ENCODE results near the gene EMP3. TPM values are rescaled to one million over a fixed set of nuclear protein-coding genes. Genes with fewer than 3 reads are reported as not detected.

Gene EMP3
- total and polyA plus RNA-seq, 2 experiments from 2014 or later, result 6.0 to 25.1 TPM

DNA sequence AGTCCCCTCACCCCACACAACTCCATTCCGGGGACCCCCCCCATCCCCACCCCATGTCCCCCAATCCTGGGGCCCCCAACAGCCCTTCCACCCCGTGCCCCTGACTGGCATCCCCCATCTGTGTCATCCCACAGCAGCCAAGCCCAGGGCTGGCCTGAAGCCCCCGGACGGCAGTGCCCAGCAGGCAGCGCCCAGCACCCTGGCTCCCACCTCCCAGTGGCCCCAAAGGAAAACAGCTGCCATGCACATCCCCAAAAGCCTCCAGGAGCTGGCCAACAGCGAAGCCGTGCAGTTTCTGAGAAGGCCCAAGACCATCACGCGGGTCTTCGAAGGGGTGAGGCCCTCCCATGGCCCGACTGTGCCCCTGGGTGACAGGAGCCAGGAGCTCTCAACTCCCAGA lies 40.2 kb downstream of the EMP3 start:
- no peak for DNase-seq (ENCODE audit: low spot score)
- peaks cover 12% of the 10 kb centered on the region for H3K27me3 Mint-ChIP-seq (ENCODE audit: insufficient read depth, low read depth, poor library complexity)

DNA sequence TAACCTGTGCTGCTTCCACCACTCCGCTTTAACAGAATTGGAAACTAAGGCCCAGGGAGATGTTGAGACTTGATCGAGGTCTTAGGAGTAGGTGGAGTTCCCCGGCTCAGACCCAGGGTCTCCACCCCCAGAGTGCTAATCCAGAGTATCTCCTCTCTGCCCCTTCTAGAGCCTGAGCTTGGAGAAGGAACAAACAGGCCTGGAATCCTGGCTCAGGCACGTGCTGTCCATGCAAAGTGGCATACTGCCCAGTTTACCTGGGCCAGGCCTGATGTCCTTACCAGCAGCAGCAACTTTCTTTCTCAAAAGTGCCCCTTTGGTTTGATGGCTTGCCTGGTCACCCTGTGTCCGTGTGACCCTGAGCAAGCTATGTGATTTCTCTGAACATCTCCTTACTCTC lies 42.5 kb downstream of the EMP3 start:
- H3K36me3 Mint-ChIP-seq (ENCODE audit: low read depth), result no peaks in the 10 kb centered on the region
- Histone ChIP-seq H3K4me2 (no peak overlapping the region), H2AFZ (no peak overlapping the region), H3K4me1 (ENCODE audit: insufficient read depth) (no peaks in the 10 kb centered on the region), H4K20me1 (replicated peaks; ENCODE audit: insufficient read depth) (no peaks in the 10 kb centered on the region), H3K79me2 (replicated peaks; ENCODE audit: insufficient read depth) (no peaks in the 10 kb centered on the region), H3K36me3 (ENCODE audit: insufficient read depth) (no peaks in the 10 kb centered on the region), H3K4me3 (no peak overlapping the region), H3K27ac (ENCODE audit: low read depth) (no peak overlapping the region), H3F3A (replicated peaks; ENCODE audit: low read depth) (no peaks in the 10 kb centered on the region), H3K27me3 (ENCODE audit: insufficient read depth) (no peaks in the 10 kb centered on the region), H3K9me2 (ENCODE audit: insufficient read depth) (no peaks in the 10 kb centered on the region)
- H3K9me3 Mint-ChIP-seq, result no peaks in the 10 kb centered on the region; the same call in 2 of the 3 replicates
- DNase-seq (ENCODE audit: low spot score) (no peak), ATAC-seq (no peak)
- peaks cover 15% of the 10 kb centered on the region for H3K27me3 Mint-ChIP-seq (ENCODE audit: insufficient read depth, low read depth, poor library complexity)
- no peak overlapping the region for H3K27ac Mint-ChIP-seq
- H3K4me3 Mint-ChIP-seq, result no peak overlapping the region
- H3K4me1 Mint-ChIP-seq, result peaks cover 10% of the 10 kb centered on the region
- no peak for TF ChIP-seq CREB1 (CRISPR knock-in tag; IDR thresholded peaks at IDR 0.05; ENCODE audit: low read depth)
- TF ChIP-seq STAT1 (IDR thresholded peaks at IDR 0.05; ENCODE audit: unreplicated experiment), result no peak
- no peak for TF ChIP-seq ZNF114 (CRISPR knock-in tag; IDR thresholded peaks at IDR 0.05)
- no peak for TF ChIP-seq EZH2phosphoT487 (IDR thresholded peaks at IDR 0.05; ENCODE audit: unreplicated experiment)
- no peak for TF ChIP-seq ZNF331 (CRISPR knock-in tag; IDR thresholded peaks at IDR 0.05; ENCODE audit: low read depth)
- TF ChIP-seq, protein P1, sequence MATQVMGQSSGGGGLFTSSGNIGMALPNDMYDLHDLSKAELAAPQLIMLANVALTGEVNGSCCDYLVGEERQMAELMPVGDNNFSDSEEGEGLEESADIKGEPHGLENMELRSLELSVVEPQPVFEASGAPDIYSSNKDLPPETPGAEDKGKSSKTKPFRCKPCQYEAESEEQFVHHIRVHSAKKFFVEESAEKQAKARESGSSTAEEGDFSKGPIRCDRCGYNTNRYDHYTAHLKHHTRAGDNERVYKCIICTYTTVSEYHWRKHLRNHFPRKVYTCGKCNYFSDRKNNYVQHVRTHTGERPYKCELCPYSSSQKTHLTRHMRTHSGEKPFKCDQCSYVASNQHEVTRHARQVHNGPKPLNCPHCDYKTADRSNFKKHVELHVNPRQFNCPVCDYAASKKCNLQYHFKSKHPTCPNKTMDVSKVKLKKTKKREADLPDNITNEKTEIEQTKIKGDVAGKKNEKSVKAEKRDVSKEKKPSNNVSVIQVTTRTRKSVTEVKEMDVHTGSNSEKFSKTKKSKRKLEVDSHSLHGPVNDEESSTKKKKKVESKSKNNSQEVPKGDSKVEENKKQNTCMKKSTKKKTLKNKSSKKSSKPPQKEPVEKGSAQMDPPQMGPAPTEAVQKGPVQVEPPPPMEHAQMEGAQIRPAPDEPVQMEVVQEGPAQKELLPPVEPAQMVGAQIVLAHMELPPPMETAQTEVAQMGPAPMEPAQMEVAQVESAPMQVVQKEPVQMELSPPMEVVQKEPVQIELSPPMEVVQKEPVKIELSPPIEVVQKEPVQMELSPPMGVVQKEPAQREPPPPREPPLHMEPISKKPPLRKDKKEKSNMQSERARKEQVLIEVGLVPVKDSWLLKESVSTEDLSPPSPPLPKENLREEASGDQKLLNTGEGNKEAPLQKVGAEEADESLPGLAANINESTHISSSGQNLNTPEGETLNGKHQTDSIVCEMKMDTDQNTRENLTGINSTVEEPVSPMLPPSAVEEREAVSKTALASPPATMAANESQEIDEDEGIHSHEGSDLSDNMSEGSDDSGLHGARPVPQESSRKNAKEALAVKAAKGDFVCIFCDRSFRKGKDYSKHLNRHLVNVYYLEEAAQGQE (IDR thresholded peaks at IDR 0.05; ENCODE audit: unreplicated experiment), result no peak
- TF ChIP-seq, protein P2, sequence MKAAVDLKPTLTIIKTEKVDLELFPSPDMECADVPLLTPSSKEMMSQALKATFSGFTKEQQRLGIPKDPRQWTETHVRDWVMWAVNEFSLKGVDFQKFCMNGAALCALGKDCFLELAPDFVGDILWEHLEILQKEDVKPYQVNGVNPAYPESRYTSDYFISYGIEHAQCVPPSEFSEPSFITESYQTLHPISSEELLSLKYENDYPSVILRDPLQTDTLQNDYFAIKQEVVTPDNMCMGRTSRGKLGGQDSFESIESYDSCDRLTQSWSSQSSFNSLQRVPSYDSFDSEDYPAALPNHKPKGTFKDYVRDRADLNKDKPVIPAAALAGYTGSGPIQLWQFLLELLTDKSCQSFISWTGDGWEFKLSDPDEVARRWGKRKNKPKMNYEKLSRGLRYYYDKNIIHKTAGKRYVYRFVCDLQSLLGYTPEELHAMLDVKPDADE (IDR thresholded peaks at IDR 0.05), result no peak

More for the DNA sequence above, 40.2 kb downstream of the EMP3 start:
- H3K27me3 ChIP-seq (ENCODE audit: insufficient read depth), result no peaks in the 10 kb centered on the region
- H3F3A ChIP-seq (replicated peaks; ENCODE audit: low read depth), result no peaks in the 10 kb centered on the region
- Mint-ChIP-seq H3K36me3 (ENCODE audit: low read depth) (peaks cover 4% of the 10 kb centered on the region; the same call in 2 of the 3 replicates), H3K9me3 (no peaks in the 10 kb centered on the region; the same call in 2 of the 3 replicates), H3K4me3 (no peak overlapping the region), H3K27ac (no peak overlapping the region), H3K4me1 (peaks cover 10% of the 10 kb centered on the region; the same call in 2 of the 3 replicates)
- no peaks in the 10 kb centered on the region for H4K20me1 ChIP-seq (replicated peaks; ENCODE audit: insufficient read depth)
- H3K9me2 ChIP-seq (ENCODE audit: insufficient read depth), result no peaks in the 10 kb centered on the region
- H3K4me1 ChIP-seq (ENCODE audit: insufficient read depth), result no peaks in the 10 kb centered on the region
- TF ChIP-seq POLR2AphosphoS5 (IDR thresholded peaks at IDR 0.05; ENCODE audit: low read depth) (no peak), NANOG (IDR thresholded peaks at IDR 0.05; ENCODE audit: borderline replicate concordance) (no peak), JUNB (IDR thresholded peaks at IDR 0.05; ENCODE audit: unreplicated experiment) (no peak), ZNF114 (CRISPR knock-in tag; IDR thresholded peaks at IDR 0.05) (no peak)
- TF ChIP-seq, protein P3, sequence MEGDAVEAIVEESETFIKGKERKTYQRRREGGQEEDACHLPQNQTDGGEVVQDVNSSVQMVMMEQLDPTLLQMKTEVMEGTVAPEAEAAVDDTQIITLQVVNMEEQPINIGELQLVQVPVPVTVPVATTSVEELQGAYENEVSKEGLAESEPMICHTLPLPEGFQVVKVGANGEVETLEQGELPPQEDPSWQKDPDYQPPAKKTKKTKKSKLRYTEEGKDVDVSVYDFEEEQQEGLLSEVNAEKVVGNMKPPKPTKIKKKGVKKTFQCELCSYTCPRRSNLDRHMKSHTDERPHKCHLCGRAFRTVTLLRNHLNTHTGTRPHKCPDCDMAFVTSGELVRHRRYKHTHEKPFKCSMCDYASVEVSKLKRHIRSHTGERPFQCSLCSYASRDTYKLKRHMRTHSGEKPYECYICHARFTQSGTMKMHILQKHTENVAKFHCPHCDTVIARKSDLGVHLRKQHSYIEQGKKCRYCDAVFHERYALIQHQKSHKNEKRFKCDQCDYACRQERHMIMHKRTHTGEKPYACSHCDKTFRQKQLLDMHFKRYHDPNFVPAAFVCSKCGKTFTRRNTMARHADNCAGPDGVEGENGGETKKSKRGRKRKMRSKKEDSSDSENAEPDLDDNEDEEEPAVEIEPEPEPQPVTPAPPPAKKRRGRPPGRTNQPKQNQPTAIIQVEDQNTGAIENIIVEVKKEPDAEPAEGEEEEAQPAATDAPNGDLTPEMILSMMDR (conservative IDR thresholded peaks at IDR 0.05; ENCODE audit: low read depth in 2 of 2), result no peak
- TF ChIP-seq, protein P1 (IDR thresholded peaks at IDR 0.05; ENCODE audit: unreplicated experiment), result no peak
- H3K36me3 ChIP-seq (ENCODE audit: insufficient read depth), result no peaks in the 10 kb centered on the region
- no peak overlapping the region for H2AFZ ChIP-seq
- H3K4me3 ChIP-seq, result no peak overlapping the region
- no peaks in the 10 kb centered on the region for H3K79me2 ChIP-seq (replicated peaks; ENCODE audit: insufficient read depth)
- H3K27ac ChIP-seq (ENCODE audit: low read depth), result no peak overlapping the region
- H3K4me2 ChIP-seq, result no peak overlapping the region
- no peak for ATAC-seq

Measured in GM23338 (cell line).